Measurements from ENCODE around the gene TAS2R41.
"Not testable (repeated sequence)": the region's sequence is repeated elsewhere in the genome, so short reads cannot be mapped to it uniquely, and the experiment has no call there.

TAS2R41 gene

GRCh38 chr7:143456992-143457793, 20.5 kb upstream of the TAS2R41 start:
- Histone ChIP-seq H3K4me1 (ENCODE audit: control insufficient read depth, insufficient read depth, low read length) (peaks cover 28% of the 10 kb centered on the region), H3K9ac (ENCODE audit: low read depth, low read length) (no peak overlapping the region), H3K4me2 (ENCODE audit: low read length) (peak overlapping the region; percentile 56), H3K4me3 (ENCODE audit: low read length) (no peak overlapping the region), H3K27me3 (ENCODE audit: control insufficient read depth, insufficient read depth, low read length) (no peaks in the 10 kb centered on the region), H3K9me3 (replicated peaks; ENCODE audit: low read length) (no peaks in the 10 kb centered on the region), H3K36me3 (ENCODE audit: insufficient read depth, low read length) (no peaks in the 10 kb centered on the region)

DNA sequence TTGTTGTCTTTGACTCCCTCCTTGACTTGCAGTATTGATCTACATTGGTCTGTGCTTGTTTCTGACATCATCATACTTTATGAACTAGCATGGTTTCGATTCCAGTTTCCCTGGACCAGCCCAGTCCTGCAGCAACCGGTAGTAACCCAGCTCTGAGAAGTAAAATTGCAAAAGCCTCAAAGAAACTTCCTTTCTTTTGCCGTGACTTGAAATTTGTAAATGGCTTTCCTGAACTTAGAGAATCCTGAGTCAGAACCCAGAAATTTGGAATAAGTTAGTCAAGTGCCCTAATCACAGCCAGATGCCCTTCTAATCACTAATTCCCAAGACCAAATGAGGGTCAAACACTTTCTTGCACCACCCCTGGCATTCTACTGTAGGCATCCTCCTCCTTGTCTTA, 19.4 kb upstream of the TAS2R41 start:
- H3K36me3 ChIP-seq (ENCODE audit: insufficient read depth, low read length) = no peaks in the 10 kb centered on the region
- H3K4me1 ChIP-seq (ENCODE audit: control insufficient read depth, insufficient read depth, low read length) = peaks cover 25% of the 10 kb centered on the region
- no peaks in the 10 kb centered on the region for H3K9me3 ChIP-seq (replicated peaks; ENCODE audit: low read length)
- H3K4me2 ChIP-seq (ENCODE audit: low read length) = no peak overlapping the region
- H3K4me3 ChIP-seq (ENCODE audit: low read length) = no peak overlapping the region
- no peaks in the 10 kb centered on the region for H3K27me3 ChIP-seq (ENCODE audit: control insufficient read depth, insufficient read depth, low read length)
- H3K9ac ChIP-seq (ENCODE audit: low read depth, low read length) = no peak overlapping the region

GRCh38 chr7:143458681-143459080, 19.0 kb upstream of the TAS2R41 start:
- Histone ChIP-seq H3K9ac (ENCODE audit: low read depth, low read length) (no peak overlapping the region), H3K9me3 (replicated peaks; ENCODE audit: low read length) (no peaks in the 10 kb centered on the region), H3K4me3 (ENCODE audit: low read length) (no peak overlapping the region), H3K27me3 (ENCODE audit: control insufficient read depth, insufficient read depth, low read length) (no peaks in the 10 kb centered on the region), H3K36me3 (ENCODE audit: insufficient read depth, low read length) (no peaks in the 10 kb centered on the region), H3K4me1 (ENCODE audit: control insufficient read depth, insufficient read depth, low read length) (peaks cover 25% of the 10 kb centered on the region), H3K4me2 (ENCODE audit: low read length) (no peak overlapping the region)

GRCh38 chr7:143459359-143459758, 18.3 kb upstream of the TAS2R41 start:
- no peaks in the 10 kb centered on the region for H3K27me3 ChIP-seq (ENCODE audit: control insufficient read depth, insufficient read depth, low read length)
- peaks cover 25% of the 10 kb centered on the region for H3K4me1 ChIP-seq (ENCODE audit: control insufficient read depth, insufficient read depth, low read length)
- H3K4me2 ChIP-seq (ENCODE audit: low read length) = no peak overlapping the region
- H3K9ac ChIP-seq (ENCODE audit: low read depth, low read length) = no peak overlapping the region
- no peaks in the 10 kb centered on the region for H3K9me3 ChIP-seq (replicated peaks; ENCODE audit: low read length)
- H3K4me3 ChIP-seq (ENCODE audit: low read length) = no peak overlapping the region
- H3K36me3 ChIP-seq (ENCODE audit: insufficient read depth, low read length) = no peaks in the 10 kb centered on the region

- Histone ChIP-seq H3K36me3 (ENCODE audit: insufficient read depth, low read length) (no peaks in the 10 kb centered on the region), H3K27me3 (ENCODE audit: control insufficient read depth, insufficient read depth, low read length) (no peaks in the 10 kb centered on the region), H3K4me1 (ENCODE audit: control insufficient read depth, insufficient read depth, low read length) (peaks cover 25% of the 10 kb centered on the region), H3K9ac (ENCODE audit: low read depth, low read length) (no peak overlapping the region), H3K4me2 (ENCODE audit: low read length) (no peak overlapping the region), H3K9me3 (replicated peaks; ENCODE audit: low read length) (no peaks in the 10 kb centered on the region), H3K4me3 (ENCODE audit: low read length) (no peak overlapping the region)
These were observed 17.2 kb upstream of the TAS2R41 start for GRCh38 chr7:143460271-143460979.

DNA sequence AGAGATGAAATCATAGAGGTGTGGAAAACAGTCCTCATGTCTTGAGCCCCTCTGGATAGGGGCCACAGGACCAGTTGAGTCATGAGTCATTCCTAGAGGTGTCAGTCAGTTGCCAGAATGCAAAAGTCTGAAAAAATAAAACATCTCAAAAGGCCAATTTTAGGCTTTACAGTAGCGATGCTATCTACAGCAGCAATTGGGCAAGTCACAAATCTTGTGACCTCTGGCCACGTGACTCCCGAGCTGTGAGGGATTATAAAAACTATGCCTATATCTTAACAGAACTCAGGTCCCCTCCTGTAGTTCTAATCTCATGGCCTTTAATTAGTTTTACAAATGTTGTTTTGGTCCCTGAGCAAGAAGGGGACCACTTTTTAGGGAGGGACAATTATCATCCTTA, 15.6 kb upstream of the TAS2R41 start:
- Histone ChIP-seq H3K4me2 (ENCODE audit: low read length) (no peak overlapping the region), H3K4me3 (ENCODE audit: low read length) (no peak overlapping the region), H3K9me3 (replicated peaks; ENCODE audit: low read length) (no peaks in the 10 kb centered on the region), H3K27me3 (ENCODE audit: control insufficient read depth, insufficient read depth, low read length) (no peaks in the 10 kb centered on the region), H3K9ac (ENCODE audit: low read depth, low read length) (no peak overlapping the region), H3K36me3 (ENCODE audit: insufficient read depth, low read length) (no peaks in the 10 kb centered on the region), H3K4me1 (ENCODE audit: control insufficient read depth, insufficient read depth, low read length) (peaks cover 16% of the 10 kb centered on the region)

DNA sequence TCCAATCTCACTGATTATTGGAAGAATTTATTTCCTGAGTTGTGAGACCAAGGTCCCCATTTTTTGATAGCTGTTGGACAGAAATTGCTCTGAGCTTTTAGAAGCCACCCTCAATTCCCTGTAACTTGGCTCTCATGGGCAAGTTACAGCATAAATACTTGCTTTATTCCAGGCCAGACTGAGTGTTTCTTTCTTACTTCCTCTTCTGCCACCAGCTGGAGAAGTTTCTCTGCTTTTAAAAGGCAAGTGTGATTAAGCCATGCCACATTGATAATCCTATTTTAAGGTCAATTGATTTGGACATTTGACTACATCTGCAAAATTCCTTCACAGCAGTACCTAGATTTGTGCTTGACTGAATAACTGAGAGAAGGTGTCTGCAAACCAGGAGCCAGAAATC, 14.1 kb upstream of the TAS2R41 start:
- H3K4me3 ChIP-seq (ENCODE audit: low read length) = no peak overlapping the region

DNA sequence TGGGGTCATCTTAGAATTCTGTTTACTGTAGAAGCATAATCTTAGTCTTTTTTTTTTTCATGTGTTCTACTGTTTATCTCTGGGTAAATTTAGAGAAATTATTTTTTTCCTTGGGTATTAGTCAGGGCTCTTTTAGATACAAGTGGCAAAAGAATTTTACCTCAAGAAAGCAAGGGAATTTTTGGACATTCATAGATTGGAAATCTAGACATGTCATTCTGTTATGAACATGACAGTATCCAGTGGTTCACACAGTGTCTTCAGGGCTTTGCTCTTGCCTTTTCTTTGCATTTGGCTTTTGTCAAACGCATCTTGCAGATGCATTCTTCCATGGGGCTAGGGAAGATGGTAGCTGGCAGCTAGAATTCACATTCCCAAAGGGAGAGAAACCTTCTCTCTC, 13.7 kb upstream of the TAS2R41 start:
- no peak overlapping the region for H3K4me2 ChIP-seq (ENCODE audit: low read length)
- no peaks in the 10 kb centered on the region for H3K9me3 ChIP-seq (replicated peaks; ENCODE audit: low read length)
- no peaks in the 10 kb centered on the region for H3K27me3 ChIP-seq (ENCODE audit: control insufficient read depth, insufficient read depth, low read length)
- H3K4me1 ChIP-seq (ENCODE audit: control insufficient read depth, insufficient read depth, low read length) = no peaks in the 10 kb centered on the region
- H3K9ac ChIP-seq (ENCODE audit: low read depth, low read length) = no peak overlapping the region
- no peaks in the 10 kb centered on the region for H3K36me3 ChIP-seq (ENCODE audit: insufficient read depth, low read length)
- H3K4me3 ChIP-seq (ENCODE audit: low read length) = no peak overlapping the region

More for the DNA sequence above, 14.1 kb upstream of the TAS2R41 start:
- no peak overlapping the region for H3K9ac ChIP-seq (ENCODE audit: low read depth, low read length)
- peaks cover under 1% of the 10 kb centered on the region for H3K4me1 ChIP-seq (ENCODE audit: control insufficient read depth, insufficient read depth, low read length)
- no peaks in the 10 kb centered on the region for H3K9me3 ChIP-seq (replicated peaks; ENCODE audit: low read length)
- H3K27me3 ChIP-seq (ENCODE audit: control insufficient read depth, insufficient read depth, low read length) = no peaks in the 10 kb centered on the region
- no peak overlapping the region for H3K4me2 ChIP-seq (ENCODE audit: low read length)
- no peaks in the 10 kb centered on the region for H3K36me3 ChIP-seq (ENCODE audit: insufficient read depth, low read length)

GRCh38 chr7:143467724-143468123, 9.9 kb upstream of the TAS2R41 start:
- H3K9ac ChIP-seq (ENCODE audit: low read depth, low read length) = no peak overlapping the region
- H3K36me3 ChIP-seq (ENCODE audit: insufficient read depth, low read length) = no peaks in the 10 kb centered on the region
- H3K4me2 ChIP-seq (ENCODE audit: low read length) = no peak overlapping the region
- H3K9me3 ChIP-seq (replicated peaks; ENCODE audit: low read length) = no peaks in the 10 kb centered on the region
- H3K4me3 ChIP-seq (ENCODE audit: low read length) = no peak overlapping the region
- no peaks in the 10 kb centered on the region for H3K4me1 ChIP-seq (ENCODE audit: control insufficient read depth, insufficient read depth, low read length)
- no peaks in the 10 kb centered on the region for H3K27me3 ChIP-seq (ENCODE audit: control insufficient read depth, insufficient read depth, low read length)

DNA sequence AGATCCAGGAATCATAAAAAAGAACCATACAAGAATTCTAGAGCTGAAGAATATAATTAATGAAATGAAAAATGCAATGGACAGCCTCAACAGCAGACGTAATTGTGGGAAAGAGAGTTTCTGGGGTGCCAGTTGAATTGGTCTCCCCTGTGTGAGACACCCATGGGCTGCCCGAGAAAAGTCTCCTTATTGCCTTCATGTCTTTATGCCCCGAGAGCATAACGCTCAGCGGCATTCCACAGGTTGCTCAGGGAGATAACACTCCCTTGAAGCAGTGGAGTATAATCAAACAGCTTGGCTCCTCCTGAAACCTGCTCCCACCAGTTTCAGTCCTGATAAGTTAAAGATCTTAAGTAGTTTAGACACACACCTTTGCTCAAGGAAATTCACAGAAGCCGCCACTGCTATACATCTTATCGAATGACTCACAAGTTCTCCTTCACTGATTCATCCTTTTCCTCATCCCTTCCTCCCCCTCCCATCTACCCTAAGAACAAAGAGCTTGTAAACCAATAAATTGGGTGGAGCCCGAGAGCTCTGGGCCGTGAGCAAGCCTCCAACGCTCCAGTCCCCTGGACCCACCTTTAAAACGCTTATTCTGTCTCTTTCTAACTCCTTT, 5.5 kb upstream of the TAS2R41 start:
- not testable (repeated sequence) for H3K36me3 ChIP-seq (ENCODE audit: insufficient read depth, low read length); H3K4me3 ChIP-seq (ENCODE audit: low read length); H3K27me3 ChIP-seq (ENCODE audit: control insufficient read depth, insufficient read depth, low read length); H3K9ac ChIP-seq (ENCODE audit: low read depth, low read length); H3K4me2 ChIP-seq (ENCODE audit: low read length); H3K9me3 ChIP-seq (replicated peaks; ENCODE audit: low read length); H3K4me1 ChIP-seq (ENCODE audit: control insufficient read depth, insufficient read depth, low read length)

GRCh38 chr7:143479055-143479766, 1.5 kb downstream of the TAS2R41 start:
- Histone ChIP-seq H3K9ac (ENCODE audit: low read depth, low read length) (no peak overlapping the region), H3K9me3 (replicated peaks; ENCODE audit: low read length) (no peaks in the 10 kb centered on the region), H3K36me3 (ENCODE audit: insufficient read depth, low read length) (no peaks in the 10 kb centered on the region), H3K4me2 (ENCODE audit: low read length) (no peak overlapping the region), H3K27me3 (ENCODE audit: control insufficient read depth, insufficient read depth, low read length) (no peaks in the 10 kb centered on the region), H3K4me1 (ENCODE audit: control insufficient read depth, insufficient read depth, low read length) (no peaks in the 10 kb centered on the region), H3K4me3 (ENCODE audit: low read length) (no peak overlapping the region)

Data from skeletal muscle satellite cell (primary cell).